HG03039 (cell line): Measurements from ENCODE around the gene DENND1A.

Experiments
- ATAC-seq: cut with Tn5 transposase; IDR thresholded peaks from one replicate; pipeline ENCODE4 v1.9.1; 2021; ENCODE audit warnings: mild to moderate bottlenecking, moderate library complexity; ENCODE audit not compliant: unreplicated experiment

Gene DENND1A

GRCh38 chr9:123368536-123369153 lies 561.3 kb downstream of the DENND1A start:
- ATAC-seq, result no peak

DNA sequence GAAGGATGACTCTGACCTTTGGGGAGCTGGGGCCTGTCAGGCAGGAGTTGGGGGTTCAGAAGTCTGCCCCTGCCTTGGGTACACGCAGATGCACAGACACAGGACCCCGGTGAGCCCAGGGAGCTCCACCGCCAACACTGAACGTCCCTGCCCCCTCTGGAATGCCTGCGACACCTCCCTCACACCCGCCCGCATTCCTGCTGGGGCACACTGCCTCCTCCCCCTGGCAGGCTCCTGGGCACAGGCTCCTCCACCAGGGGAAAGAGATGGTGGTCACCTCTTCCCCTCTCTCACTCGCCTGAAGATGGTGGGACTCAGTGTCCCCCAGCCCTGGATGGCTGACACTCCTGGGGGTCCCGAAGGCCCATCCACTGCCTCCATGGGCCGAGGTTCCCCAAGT lies 561.9 kb downstream of the DENND1A start:
- ATAC-seq, result no peak

DNA sequence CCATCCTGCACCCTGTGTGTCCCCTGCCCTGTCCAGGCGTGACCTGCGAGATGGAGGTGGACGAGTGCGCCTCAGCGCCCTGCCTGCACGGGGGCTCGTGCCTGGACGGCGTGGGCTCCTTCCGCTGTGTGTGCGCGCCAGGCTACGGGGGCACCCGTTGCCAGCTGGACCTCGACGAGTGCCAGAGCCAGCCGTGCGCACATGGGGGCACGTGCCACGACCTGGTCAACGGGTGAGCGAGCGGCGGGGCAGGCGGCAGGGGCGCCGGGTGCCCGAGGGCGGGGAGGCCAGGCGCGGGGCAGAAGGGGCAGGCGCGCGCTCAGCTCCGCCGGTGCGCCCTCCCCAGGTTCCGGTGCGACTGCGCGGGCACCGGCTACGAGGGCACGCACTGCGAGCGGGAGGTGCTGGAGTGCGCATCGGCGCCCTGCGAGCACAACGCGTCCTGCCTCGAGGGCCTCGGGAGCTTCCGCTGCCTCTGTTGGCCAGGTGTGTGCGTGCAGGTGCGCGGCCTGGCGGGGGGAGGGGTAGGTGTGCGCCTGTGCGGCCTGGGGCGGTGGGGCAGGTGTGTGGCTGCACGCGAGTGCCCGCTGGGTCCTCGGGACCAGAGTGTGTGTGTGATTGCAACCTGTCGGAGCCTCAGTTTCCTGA lies 563.9 kb downstream of the DENND1A start:
- no peak for ATAC-seq

DNA sequence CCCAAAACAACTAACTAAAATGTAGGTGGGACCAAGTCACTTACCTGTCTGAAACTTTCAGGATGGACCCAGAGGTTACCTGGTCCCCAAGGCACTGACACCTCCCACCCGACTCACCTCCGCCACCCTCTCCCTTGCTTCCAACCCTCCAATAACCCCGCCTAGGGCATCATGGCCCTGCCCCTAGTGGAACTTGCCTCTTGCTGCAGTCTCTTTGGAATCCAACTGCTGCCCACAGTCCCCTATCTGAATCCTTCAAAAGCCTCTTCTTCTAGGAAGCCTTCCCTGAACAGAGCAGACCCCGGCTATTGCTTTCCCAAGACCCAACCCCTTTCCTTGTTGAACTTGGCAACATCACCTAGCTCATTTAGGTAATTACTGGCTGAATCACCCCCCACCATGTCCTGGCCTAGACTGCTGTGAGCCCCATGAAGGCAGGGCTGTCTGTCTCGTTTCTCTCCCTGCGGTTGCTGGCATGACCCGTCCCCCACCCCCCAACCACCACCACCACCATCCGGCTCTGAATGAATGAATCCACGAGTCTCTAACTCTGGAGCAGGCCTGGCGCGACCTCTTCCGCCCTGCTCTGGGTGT lies 564.5 kb downstream of the DENND1A start:
- no peak for ATAC-seq

GRCh38 chr9:123364241-123364824 lies 565.6 kb downstream of the DENND1A start:
- no peak for ATAC-seq

GRCh38 chr9:123362856-123363255 lies 567.1 kb downstream of the DENND1A start:
- no peak for ATAC-seq

DNA sequence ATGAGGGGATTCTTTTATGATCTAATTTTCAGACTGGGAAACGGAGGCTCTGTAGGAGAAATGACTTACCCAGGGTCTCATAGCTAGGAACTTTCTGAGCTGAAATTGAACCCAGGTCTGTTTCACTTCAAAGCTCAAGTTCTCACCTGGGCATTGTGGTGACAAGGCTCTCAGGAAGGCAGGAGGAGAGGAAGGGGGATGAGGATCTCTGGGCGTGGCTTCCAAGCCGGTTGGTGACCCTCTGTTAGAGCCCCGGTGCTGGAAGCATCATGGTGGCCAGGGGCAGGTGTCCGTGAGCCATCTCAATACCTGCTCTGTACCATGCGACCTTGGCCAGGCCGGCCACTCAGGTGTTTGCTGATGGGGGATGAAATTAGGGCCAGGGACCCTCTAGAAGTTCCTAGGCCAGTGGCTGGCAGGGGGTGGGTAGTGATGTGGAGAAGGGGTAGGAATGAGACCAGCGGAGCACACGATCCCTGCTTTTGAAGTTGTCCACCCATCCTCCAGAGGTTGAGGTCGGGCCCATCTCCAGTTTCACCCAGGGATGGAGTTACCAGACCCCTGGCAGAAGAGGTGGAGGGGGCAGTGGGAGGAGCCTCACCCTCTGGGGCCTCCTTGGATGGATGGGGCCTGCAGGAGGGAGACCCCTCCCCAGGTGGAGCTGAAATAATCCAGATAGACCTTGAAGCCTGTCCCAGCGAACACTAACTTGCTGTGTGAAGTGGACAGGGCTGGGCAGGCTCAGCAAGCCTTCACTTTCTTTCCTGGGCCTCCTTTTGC lies 568.0 kb downstream of the DENND1A start:
- ATAC-seq, result no peak

GRCh38 chr9:123361086-123361730 lies 568.7 kb downstream of the DENND1A start:
- no peak for ATAC-seq

- ATAC-seq, result no peak
Observed at GRCh38 chr9:123360161-123361085, 569.5 kb downstream of the DENND1A start.

- ATAC-seq, result no peak
Observed at GRCh38 chr9:123359546-123359945, 570.4 kb downstream of the DENND1A start.

- ATAC-seq, result no peak
Observed at GRCh38 chr9:123359106-123359505, 570.8 kb downstream of the DENND1A start.

DNA sequence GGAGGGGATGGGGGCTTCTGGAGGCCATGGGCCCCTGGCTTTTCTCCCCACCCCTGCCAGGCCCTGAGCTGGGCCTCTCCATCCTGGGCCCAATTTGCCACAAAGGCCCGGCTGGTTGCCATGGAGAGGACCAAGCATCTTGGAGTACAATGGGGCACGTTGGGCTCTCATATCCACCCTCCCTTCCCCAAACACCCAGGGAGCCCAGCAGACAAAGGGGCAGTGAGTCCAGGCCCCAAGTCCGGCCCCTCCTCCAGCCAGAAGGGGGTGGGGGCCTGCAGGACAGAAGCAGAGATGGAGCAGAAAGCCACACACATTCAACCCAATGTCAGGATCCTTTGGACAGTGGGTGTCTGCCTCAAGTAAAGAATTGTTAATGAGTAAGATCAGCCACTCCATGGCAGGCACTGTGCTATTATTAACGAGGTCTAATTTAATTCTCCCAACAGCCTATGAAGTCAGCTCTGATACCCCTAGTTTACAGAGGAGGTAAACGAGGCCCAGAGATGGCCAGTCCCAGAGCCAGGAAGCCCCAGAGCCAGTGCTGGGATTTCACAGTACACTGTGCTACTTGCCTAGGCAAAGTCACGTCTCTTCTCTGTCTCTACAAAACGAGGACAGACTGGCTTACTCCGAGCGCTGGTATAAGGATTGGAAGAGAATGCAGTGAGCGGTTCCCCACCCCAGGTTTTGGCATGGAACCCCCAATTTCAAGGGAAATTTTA lies 571.6 kb downstream of the DENND1A start:
- ATAC-seq, result no peak

GRCh38 chr9:123357743-123358059 lies 572.2 kb downstream of the DENND1A start:
- no peak for ATAC-seq

GRCh38 chr9:123356851-123357742 lies 572.8 kb downstream of the DENND1A start:
- no peak for ATAC-seq

- no peak for ATAC-seq
Observed at GRCh38 chr9:123355761-123356431, 574.0 kb downstream of the DENND1A start, which contains the start of gene CRB2. Gene CRB2, plus strand, starts transcription at chr9:123356197. Its CDS starts 64 bp downstream, at chr9:123356261.

GRCh38 chr9:123354806-123355508 lies 575.0 kb downstream of the DENND1A start:
- no peak for ATAC-seq
